NCI-H345 treated with DMSO at 0.1 percent for 48 hours (cell line): ENCODE data around the gene A4GNT.
"Not testable (repeated sequence)": the region's sequence is repeated elsewhere in the genome, so short reads cannot be mapped to it uniquely, and the experiment has no call there.

Source experiments
- DNase-seq: peaks from one replicate; lab custom pipeline; 2025; ENCODE audit not compliant: unreplicated experiment; lab: John Stamatoyannopoulos, UW

A4GNT gene

DNA sequence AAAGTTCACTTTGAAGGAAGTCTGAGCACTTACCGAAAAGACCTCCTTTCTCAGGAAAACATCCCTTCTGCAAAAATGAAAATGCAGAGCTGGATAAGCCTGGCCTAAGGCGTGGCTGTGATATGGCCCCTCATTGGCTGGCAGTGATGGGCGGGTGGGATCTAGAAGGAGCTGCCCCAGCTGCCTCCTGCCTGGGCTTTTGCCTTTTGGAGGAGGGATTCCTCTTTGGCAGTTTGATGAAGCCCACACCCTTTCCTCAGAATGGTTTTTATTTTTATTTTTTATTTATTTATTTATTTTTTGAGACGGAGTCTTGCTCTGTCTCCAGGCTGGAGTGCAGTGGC lies 12.8 kb downstream of the A4GNT start:
- no peak for DNase-seq

GRCh38 chr3:138118612-138119422 lies 13.4 kb downstream of the A4GNT start:
- DNase-seq, result peak; percentile 22

- DNase-seq, result peak; percentile 9
Measured at GRCh38 chr3:138114988-138115971, 16.9 kb downstream of the A4GNT start, which contains the start of gene DZIP1L. TSS of gene DZIP1L (minus strand) at chr3:138115608. CDS start at chr3:138103971, 11,637 bp downstream.

- DNase-seq, result no peak
Measured at GRCh38 chr3:138114431-138114918, 17.7 kb downstream of the A4GNT start.

GRCh38 chr3:138113326-138113725 lies 18.9 kb downstream of the A4GNT start:
- no peak for DNase-seq

DNA sequence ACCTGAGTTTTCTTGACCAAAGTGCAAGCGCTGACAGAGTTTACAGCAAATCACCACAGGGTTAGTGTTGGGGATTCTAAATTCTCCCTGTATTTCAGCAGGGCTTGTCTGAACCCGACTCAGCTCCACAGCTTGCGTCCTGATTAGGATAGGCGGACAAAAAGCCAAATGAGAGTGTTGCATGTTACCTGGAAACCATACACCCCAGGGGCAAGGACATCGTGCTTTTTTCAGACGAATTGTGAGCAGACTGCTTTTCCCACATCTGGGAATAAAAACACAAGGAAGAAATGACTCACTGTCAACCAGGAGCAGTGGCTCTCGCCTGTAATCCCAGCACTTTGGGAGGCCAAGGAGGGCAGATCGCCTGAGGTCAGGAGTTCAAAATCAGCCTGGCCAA lies 19.8 kb downstream of the A4GNT start:
- DNase-seq, result no peak

GRCh38 chr3:138105598-138105997 lies 26.6 kb downstream of the A4GNT start:
- DNase-seq, result no peak

DNA sequence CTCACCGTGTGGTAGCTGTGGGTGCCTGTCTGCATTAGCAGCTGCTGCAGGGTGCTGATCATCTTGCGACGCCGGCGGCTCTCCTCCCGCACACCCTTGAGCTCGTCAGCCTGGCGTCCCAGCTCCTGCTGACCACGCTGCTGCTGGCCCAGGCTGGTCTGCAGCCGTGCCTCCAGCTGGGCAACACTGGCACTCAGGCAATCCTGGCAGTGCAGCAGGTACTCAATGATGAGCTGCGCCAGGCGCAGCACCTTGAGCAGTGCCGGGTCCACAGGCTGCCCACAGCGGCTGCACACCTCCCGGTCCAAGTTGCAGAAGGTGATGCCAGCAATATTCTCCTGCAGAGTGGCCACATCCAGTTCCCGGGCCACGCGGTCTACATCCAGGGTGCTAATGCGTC lies 28.7 kb downstream of the A4GNT start:
- no peak for DNase-seq

DNA sequence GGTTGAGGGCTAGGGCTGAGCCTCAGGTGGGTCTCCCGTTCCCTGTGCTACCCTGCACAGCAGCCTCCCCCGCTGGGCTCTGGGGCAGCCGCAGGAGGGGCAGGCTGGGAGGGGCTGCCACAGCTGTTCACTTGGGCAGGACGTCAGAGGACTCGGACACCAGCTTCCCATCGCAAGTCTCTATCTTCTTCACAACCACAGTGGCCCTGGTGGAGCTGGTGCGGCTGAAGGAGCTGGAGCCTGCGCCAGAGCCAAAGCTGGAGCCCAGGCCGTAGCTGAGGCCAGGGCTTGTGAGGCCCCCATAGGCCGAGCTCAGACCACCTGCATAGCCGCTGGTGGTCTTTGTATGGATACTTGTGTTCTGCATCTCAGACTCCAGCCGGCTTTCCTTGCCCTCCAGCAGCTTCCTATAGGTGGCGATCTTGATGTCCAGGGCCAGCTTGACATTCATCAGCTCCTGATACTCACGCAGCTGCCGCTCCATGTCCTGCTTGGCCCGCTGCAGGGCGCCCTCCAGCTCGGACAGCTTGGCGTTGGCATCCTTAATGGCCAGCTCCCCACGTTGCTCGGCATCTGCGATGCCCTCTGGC lies 30.7 kb downstream of the A4GNT start:
- not testable (repeated sequence) for DNase-seq

GRCh38 chr3:138099417-138099816 lies 32.8 kb downstream of the A4GNT start:
- no peak for DNase-seq

DNA sequence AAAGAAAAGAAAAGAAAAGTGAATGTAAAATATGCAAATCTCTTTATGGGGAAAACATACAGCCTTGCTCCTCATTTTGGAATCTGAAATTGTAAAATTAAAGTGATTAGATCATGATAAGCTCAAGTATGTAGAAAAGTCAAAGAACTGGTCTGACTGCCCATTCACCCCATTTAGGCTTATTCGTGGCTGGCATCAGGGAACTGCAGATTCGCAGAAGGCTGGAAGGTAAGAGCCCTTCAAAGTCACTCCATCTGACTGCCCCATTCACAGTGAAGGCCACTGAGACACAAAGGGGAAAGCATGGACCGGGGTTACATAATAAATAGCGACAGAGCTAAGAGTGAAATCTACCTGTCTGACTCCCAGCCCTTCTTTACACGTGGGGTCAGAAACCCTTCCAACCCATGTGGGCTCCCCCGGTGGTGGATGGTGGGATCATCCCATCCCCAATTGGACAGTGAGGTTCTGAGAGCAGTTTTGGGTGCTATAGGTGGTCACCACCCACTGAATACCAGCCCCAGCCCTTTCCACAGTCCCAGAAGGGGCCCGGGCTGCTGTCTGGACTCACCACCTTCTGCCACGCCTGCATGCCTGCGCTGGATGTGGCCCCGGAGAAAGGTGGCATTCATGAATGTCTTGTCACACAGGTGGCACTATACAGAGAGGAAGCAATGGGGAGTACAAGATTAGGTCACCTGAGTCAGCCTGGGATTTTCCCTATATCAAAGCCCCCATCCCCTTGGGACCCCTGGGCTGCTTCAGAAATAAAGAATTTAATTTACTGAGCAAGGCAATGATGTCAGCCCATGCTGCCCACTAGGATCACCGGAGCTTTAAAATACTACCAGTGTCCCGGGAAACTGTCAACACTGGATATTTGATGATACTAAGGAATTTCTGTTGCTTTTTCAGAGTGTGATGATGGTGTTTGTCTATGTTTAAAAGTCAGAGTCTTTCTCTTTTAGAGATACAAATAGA lies 34.7 kb downstream of the A4GNT start:
- no peak for DNase-seq

DNA sequence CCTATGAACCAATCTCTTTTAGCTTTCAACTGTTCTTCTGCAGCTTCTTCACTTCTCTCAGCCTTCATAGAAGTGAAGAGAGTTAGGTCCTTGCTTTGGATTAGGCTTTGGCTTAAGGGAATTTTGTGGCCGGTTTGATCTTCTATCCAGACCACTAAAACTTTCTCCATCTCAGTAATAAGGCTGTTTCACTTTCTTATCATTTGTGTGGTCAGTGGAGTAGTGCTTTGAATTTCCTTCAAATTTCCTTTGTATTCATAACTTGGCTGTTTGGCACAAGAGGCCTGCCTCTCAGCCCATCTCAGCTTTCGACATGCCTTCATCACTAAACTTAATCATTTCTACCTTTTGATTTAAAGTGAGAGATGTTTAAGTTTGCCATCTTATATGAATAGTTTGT lies 38.5 kb downstream of the A4GNT start:
- no peak for DNase-seq

DNA sequence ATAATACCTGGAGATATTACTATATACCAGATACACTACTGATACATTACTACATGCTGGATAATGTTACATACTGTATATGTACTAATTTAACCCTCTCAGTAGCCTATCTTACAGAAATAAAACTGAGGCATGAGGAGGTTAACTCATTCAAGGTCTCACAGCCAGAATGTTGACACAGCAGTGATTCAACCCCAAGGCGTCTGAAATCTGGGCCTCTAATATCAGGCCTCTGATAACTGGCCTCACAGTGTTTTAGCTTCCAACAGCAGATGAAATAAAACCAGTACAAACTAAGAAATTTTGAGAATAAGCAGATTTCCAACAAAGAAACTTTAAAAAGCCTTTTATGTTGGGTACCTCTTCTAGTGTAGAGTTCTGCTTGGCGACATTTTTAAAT lies 40.2 kb downstream of the A4GNT start:
- no peak for DNase-seq

- DNase-seq, result no peak
Measured at GRCh38 chr3:138089091-138089490, 43.1 kb downstream of the A4GNT start.

GRCh38 chr3:138085745-138086144 lies 46.4 kb downstream of the A4GNT start:
- DNase-seq, result not testable (repeated sequence)

- no peak for DNase-seq
Measured at GRCh38 chr3:138084196-138084595, 48.0 kb downstream of the A4GNT start.

DNA sequence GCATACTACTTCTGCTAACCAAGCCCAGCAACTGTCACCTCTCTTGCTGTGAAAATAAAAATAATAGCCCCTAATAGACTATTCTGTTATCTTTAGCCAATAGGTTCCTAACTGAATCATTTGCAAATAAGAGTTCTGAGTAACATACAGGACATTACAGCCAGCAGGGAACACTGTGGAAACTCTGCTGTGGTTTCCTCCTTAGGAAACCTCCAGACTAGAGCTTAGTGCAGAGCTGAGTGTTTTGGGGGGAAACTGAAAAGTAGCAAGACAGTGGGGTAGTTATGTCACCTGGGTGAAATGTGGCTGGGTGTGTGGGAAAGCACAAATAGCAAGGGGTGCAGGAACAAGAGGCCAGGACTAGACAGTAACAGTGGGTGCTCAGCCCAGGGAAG lies 49.2 kb downstream of the A4GNT start:
- DNase-seq, result no peak

DNA sequence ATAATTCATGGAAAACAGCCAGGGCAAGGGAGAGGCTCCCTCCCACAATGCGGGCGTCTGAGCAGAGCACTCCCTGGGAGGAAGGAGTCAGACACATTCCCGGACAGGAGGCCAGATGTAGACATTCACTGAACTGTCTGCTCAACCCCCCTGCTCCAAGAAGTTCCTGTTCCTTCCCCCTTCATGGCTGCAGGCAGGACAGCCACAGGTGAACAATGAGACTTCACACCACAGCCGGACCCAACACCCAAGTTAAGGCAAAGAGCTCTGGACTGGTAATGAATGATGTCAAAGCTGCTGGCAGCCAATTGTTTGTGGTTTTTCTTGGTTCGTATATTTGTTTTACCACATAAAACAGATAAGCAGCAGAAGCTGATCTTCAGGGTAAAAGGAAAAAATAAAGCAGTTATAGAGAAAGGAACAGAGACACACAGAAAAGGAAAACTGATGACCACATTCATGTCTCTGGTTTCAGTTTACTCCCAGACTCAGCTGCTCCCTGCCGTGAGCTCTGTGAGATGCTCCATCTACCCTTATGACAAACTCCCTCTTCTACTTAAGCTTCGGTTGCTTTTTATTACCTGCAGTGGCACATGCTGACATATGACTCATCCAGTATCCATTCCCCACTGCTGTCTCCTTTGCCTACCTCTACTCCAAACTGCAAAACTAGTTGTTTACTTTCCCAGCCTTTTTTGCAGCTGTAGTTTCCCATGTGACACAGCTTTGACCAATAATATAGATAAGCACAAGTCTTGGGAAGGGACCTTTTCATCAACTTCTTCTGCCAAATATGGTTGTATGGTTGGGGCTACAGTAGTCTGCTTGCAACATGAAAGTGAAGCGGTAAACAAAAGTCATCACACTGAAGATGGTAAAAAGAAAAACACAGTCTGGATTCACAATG lies 49.9 kb downstream of the A4GNT start:
- DNase-seq, result peak; percentile 8
